GM10266 (cell line): ENCODE data around the gene SIX3.

Experiments used
- DNase-seq: peaks from one replicate; pipeline ENCODE4 v3.0.0; 2012; ENCODE audit errors: extremely low spot score
- CTCF ChIP-seq: IDR thresholded peaks from 2 replicates; pipeline ENCODE4 v1.5.1; 2012; ENCODE audit warnings: mild to moderate bottlenecking, low read depth; ENCODE audit not compliant: control insufficient read depth, insufficient read depth; ENCODE audit errors: missing control alignments

SIX3 gene

GRCh38 chr2:44972771-44973535 lies 31.5 kb downstream of the SIX3 start:
- TF ChIP-seq CTCF, result no peak
- no peak for DNase-seq

GRCh38 chr2:44974064-44974715 lies 32.7 kb downstream of the SIX3 start:
- peak; percentile 28 for TF ChIP-seq CTCF
- no peak for DNase-seq

- no peak for DNase-seq
- no peak for TF ChIP-seq CTCF
Observed at GRCh38 chr2:44975571-44976450, 34.3 kb downstream of the SIX3 start.

GRCh38 chr2:44979581-44979980 lies 38.1 kb downstream of the SIX3 start:
- no peak for TF ChIP-seq CTCF

GRCh38 chr2:44980751-44981713 lies 39.5 kb downstream of the SIX3 start:
- no peak for TF ChIP-seq CTCF
- DNase-seq, result no peak

More at GRCh38 chr2:44979581-44979980, 38.1 kb downstream of the SIX3 start:
- no peak for DNase-seq

- TF ChIP-seq CTCF, result peak; percentile 82
- peak; percentile 73 for DNase-seq
Observed at GRCh38 chr2:44981714-44982108, 40.2 kb downstream of the SIX3 start.
